Activated T-helper 17 cell treated with anti-CD3 and anti-CD28 coated beads, Interleukin-2, amount 50 U/mL, for 72 hours (primary cell): ENCODE measurements around the gene PPP1R3D. TPM values are rescaled to one million over a fixed set of nuclear protein-coding genes. Genes with fewer than 3 reads are reported as not detected.

Experiments
- ATAC-seq: fragments of 150-1000 bp; cut with Tn5 transposase; replicated peaks from 2 replicates; pipeline ENCODE4 v1.10.0; 2021; ENCODE audit warnings: mild to moderate bottlenecking, moderate library complexity
- H3K27ac Mint-ChIP-seq: one replicate; pipeline ENCODE4 v1.8.0; 2022; ENCODE audit warnings: mixed read lengths
- H3K27me3 Mint-ChIP-seq: one replicate; pipeline ENCODE4 v1.8.0; 2022; ENCODE audit warnings: mixed read lengths
- H3K36me3 Mint-ChIP-seq: one replicate; pipeline ENCODE4 v1.8.0; 2022; ENCODE audit warnings: low read depth, mild to moderate bottlenecking, mixed read lengths
- H3K4me1 Mint-ChIP-seq: one replicate; pipeline ENCODE4 v1.8.0; 2022; ENCODE audit warnings: mixed read lengths
- H3K4me3 Mint-ChIP-seq: one replicate; pipeline ENCODE4 v1.8.0; 2022; ENCODE audit warnings: mild to moderate bottlenecking, mixed read lengths
- H3K9me3 Mint-ChIP-seq: one replicate; pipeline ENCODE4 v1.8.0; 2022; ENCODE audit warnings: mixed read lengths
- total RNA-seq, 2 donors: library from RNA; stranded (reverse); gene quantifications; one replicate each; pipeline ENCODE4 v1.2.3, GENCODE V29; 2022

The PPP1R3D gene
- total RNA-seq, 2 donors from 2014 or later, result 5.3 to 5.9 TPM

- H3K27me3 Mint-ChIP-seq, result no peaks in the 10 kb centered on the region
- H3K9me3 Mint-ChIP-seq, result no peaks in the 10 kb centered on the region
- H3K36me3 Mint-ChIP-seq, result peaks cover 24% of the 10 kb centered on the region
- no peak for ATAC-seq
- H3K4me1 Mint-ChIP-seq, result peaks cover 20% of the 10 kb centered on the region
- H3K27ac Mint-ChIP-seq, result peak overlapping the region; percentile 73
- peak overlapping the region; percentile 98 for H3K4me3 Mint-ChIP-seq
Measured at GRCh38 chr20:59939052-59939878, 840 bp downstream of the PPP1R3D start.

DNA sequence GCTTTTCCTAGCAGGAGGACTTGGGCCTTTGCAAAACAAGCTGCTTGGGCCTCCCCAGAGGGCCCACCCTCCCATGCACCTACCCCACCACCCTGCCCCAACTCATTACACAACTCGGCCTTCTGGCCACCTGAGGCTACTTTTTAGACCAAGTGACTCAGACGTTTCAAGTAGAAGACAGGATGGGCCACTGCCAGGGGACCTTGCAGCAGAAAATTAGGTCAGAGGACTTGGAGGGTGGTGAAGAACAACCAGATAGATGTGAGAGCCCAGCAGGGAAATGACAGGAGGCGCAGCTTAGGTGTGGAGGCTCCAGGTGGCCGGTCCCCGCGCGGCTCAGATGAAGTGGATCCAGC, 1.4 kb downstream of the PPP1R3D start:
- Mint-ChIP-seq H3K27ac (peak overlapping the region; percentile 73), H3K36me3 (peaks cover 18% of the 10 kb centered on the region)

DNA sequence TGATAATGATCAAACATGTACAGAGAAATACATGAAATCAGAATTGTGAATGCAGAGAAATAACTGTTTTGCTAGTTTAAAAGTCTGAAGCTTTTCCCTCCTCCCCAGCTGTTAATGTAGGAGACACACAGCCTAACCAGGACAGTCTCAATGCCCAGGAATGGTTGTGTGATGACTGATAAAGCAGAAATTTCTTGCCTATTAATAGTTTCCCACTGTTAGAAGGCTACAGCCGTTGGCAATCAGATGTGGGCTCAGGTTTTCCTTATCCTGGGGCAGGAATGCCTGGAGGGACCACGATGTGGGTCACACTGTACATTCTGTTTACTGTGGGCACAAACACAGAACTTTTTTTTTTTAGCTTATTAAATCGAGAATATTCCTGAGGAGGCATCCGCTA, 1.9 kb downstream of the PPP1R3D start:
- Mint-ChIP-seq H3K9me3 (no peaks in the 10 kb centered on the region), H3K27ac (peak overlapping the region; percentile 73), H3K4me3 (peak overlapping the region; percentile 83), H3K36me3 (peaks cover 17% of the 10 kb centered on the region), H3K4me1 (peaks cover 20% of the 10 kb centered on the region), H3K27me3 (no peaks in the 10 kb centered on the region)
- no peak for ATAC-seq

More for the DNA sequence above, 1.4 kb downstream of the PPP1R3D start:
- ATAC-seq, result no peak
- peak overlapping the region; percentile 83 for H3K4me3 Mint-ChIP-seq
- H3K4me1 Mint-ChIP-seq, result peaks cover 20% of the 10 kb centered on the region
- H3K27me3 Mint-ChIP-seq, result no peaks in the 10 kb centered on the region
- H3K9me3 Mint-ChIP-seq, result no peaks in the 10 kb centered on the region

DNA sequence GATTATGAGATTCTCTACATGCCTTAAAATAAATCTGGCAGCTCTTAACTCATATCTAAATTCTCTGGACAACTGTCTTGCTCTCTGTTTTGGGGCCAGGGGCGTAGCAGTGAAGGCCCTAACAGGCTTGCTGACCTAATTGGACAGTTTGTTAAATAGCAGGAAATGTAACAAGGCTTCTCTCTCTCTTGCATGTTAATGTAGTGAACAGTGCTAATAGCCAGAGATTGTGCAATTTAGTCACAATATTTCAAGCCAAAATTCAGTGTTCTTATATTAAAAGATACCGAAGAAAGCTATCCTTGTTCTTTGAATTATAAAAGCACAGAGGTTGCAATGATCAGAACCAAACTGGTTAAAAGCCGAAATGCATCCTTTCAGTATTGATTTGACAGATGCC, 3.0 kb downstream of the PPP1R3D start:
- peaks cover 7% of the 10 kb centered on the region for H3K36me3 Mint-ChIP-seq
- H3K27ac Mint-ChIP-seq, result no peak overlapping the region
- H3K4me3 Mint-ChIP-seq, result peak overlapping the region; percentile 83
- H3K4me1 Mint-ChIP-seq, result peaks cover 20% of the 10 kb centered on the region
- H3K9me3 Mint-ChIP-seq, result no peaks in the 10 kb centered on the region
- H3K27me3 Mint-ChIP-seq, result no peaks in the 10 kb centered on the region
- ATAC-seq, result no peak

DNA sequence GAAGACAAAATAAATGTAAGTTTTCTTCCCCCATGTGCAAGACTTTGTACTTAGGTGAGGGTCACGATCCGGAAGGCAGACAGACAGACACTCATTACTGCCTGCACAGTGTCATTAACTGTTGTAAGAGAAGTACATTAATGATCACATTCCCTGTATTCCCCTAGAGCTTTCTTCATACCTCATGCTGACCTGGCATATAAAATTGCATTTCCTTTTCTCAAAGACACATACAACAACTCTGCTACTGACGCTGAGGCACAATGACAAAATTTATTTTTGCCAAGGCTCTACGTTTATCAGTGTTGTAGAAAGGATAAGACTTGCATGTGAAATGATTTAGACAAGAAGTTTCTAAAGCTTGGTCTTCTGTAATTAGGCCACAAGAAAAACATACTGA, 3.7 kb downstream of the PPP1R3D start:
- no peaks in the 10 kb centered on the region for H3K27me3 Mint-ChIP-seq

GRCh38 chr20:59935457-59936185, 4.5 kb downstream of the PPP1R3D start:
- H3K36me3 Mint-ChIP-seq, result no peaks in the 10 kb centered on the region
- H3K27ac Mint-ChIP-seq, result no peak overlapping the region
- no peak overlapping the region for H3K4me3 Mint-ChIP-seq
- ATAC-seq, result no peak
- H3K4me1 Mint-ChIP-seq, result peaks cover 11% of the 10 kb centered on the region
- no peaks in the 10 kb centered on the region for H3K9me3 Mint-ChIP-seq
- no peaks in the 10 kb centered on the region for H3K27me3 Mint-ChIP-seq

More for the DNA sequence above, 3.7 kb downstream of the PPP1R3D start:
- peaks cover 5% of the 10 kb centered on the region for H3K36me3 Mint-ChIP-seq
- ATAC-seq, result no peak
- H3K9me3 Mint-ChIP-seq, result no peaks in the 10 kb centered on the region
- peaks cover 16% of the 10 kb centered on the region for H3K4me1 Mint-ChIP-seq
- H3K27ac Mint-ChIP-seq, result no peak overlapping the region
- no peak overlapping the region for H3K4me3 Mint-ChIP-seq

- Mint-ChIP-seq H3K36me3 (no peaks in the 10 kb centered on the region), H3K27ac (peak overlapping the region; percentile 61), H3K9me3 (no peaks in the 10 kb centered on the region), H3K4me3 (peak overlapping the region; percentile 73), H3K27me3 (no peaks in the 10 kb centered on the region), H3K4me1 (peaks cover 11% of the 10 kb centered on the region)
- ATAC-seq, result peak; percentile 91
Measured at GRCh38 chr20:59933849-59934585, 6.1 kb downstream of the PPP1R3D start.

DNA sequence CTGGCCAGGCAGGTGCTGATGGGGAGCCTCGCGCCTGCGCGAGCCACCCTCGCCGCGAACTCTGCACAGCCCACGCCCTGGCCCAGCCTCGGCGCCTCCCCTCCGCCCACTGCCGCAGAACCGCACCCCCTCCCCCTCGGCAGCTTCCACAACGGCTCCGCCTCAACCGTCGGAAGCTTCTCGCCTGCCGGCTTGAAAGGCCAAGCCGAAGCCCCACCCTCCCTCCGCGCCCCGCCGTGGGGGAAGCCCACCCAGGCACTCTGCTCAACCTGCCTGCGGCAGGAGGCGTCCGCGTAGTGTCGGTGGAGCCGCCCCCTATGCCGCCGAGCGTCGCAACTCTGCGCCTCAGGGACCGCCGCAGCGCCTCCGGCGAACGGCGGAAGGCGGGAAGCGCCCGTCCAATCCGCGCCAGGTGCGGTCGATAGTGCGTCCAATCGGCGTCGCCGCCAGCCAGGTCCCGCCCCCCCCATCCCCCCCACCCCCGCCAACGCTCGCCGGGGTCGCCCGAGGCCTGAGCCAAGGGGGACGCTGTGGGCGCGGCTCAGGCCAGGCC, 6.7 kb downstream of the PPP1R3D start, which contains the start of gene SYCP2:
TSS of gene SYCP2 (minus strand) at position 342 of the 553 bp plus-strand sequence. CDS start 11,224 bp downstream, outside the sequence.
- Mint-ChIP-seq H3K9me3 (no peaks in the 10 kb centered on the region), H3K27me3 (no peaks in the 10 kb centered on the region), H3K4me3 (peak within 1 kb of the TSS; percentile 73), H3K36me3 (no peaks in the 10 kb centered on the region), H3K27ac (peak within 1 kb of the TSS; percentile 61), H3K4me1 (peaks cover 6% of the 10 kb centered on the region)
- peak; percentile 70 for ATAC-seq

DNA sequence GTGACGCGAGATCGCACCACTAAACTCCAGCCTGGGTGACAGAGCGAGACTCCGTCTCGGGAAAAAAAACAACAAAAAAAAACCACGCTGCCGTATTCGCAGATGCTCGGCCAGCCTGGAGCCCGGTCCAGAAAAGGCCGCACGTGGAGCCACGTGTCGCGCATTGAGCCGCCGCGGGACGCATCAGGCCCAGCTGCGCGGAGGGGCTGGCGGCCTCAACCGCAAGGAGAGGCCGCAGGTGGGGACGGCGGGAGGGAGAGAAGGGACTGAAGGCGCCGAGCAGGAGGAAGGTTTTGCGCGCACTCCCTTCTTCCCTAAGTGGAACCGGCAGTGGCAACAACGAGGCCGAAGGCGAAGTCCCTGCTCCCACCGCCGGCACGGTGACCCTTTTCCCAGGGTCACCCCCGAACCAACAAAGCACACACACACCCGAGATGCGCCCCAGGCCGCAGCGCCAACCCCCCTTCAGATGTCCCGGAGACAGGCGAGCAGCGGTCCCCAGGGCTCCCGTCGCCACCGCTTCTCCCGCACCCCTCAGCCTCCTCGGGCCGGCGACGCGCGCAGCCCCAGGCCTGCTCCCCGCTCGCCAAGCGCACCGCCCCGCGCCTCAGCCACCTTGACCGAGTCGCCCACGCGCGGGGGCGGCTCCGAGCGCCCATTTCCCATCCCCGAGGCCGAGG, 7.3 kb downstream of the PPP1R3D start:
- Mint-ChIP-seq H3K4me1 (no peaks in the 10 kb centered on the region), H3K9me3 (no peaks in the 10 kb centered on the region), H3K4me3 (peak overlapping the region; percentile 26), H3K27ac (no peak overlapping the region), H3K36me3 (no peaks in the 10 kb centered on the region), H3K27me3 (no peaks in the 10 kb centered on the region)
- ATAC-seq, result no peak

- H3K27me3 Mint-ChIP-seq, result no peaks in the 10 kb centered on the region
- H3K27ac Mint-ChIP-seq, result peak overlapping the region; percentile 31
- H3K9me3 Mint-ChIP-seq, result no peaks in the 10 kb centered on the region
- no peaks in the 10 kb centered on the region for H3K4me1 Mint-ChIP-seq
- H3K36me3 Mint-ChIP-seq, result no peaks in the 10 kb centered on the region
- H3K4me3 Mint-ChIP-seq, result peak overlapping the region; percentile 72
- ATAC-seq, result peak; percentile 38
Measured at GRCh38 chr20:59931511-59932312, 8.4 kb downstream of the PPP1R3D start.

DNA sequence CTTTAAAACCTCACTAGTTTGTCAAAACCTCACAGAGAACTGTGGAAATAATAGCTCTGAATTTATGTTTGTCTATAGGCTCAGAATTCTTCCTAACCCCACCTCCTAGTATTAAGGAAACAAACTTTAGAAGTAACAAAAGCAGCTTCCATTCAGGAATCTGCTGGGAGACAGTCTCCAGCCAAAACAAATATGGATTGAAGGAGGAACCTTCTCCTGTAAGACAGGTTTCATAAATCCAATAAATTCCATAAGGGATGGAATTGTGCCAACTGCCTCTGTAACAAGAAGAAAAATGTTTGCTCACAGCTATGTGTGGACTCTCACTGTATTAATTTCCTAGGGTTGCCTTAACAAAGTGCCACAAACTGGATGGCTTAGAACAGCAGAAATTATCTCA, 14.2 kb downstream of the PPP1R3D start:
- Mint-ChIP-seq H3K27me3 (no peaks in the 10 kb centered on the region), H3K9me3 (no peaks in the 10 kb centered on the region), H3K27ac (no peak overlapping the region), H3K4me3 (no peak overlapping the region), H3K4me1 (no peaks in the 10 kb centered on the region), H3K36me3 (no peaks in the 10 kb centered on the region)
- no peak for ATAC-seq

GRCh38 chr20:59925359-59925758, 14.7 kb downstream of the PPP1R3D start:
- Mint-ChIP-seq H3K4me1 (no peaks in the 10 kb centered on the region), H3K27me3 (no peaks in the 10 kb centered on the region), H3K9me3 (no peaks in the 10 kb centered on the region), H3K27ac (no peak overlapping the region), H3K4me3 (no peak overlapping the region), H3K36me3 (no peaks in the 10 kb centered on the region)
- ATAC-seq, result no peak

- no peak overlapping the region for H3K27ac Mint-ChIP-seq
- H3K4me1 Mint-ChIP-seq, result no peaks in the 10 kb centered on the region
- no peaks in the 10 kb centered on the region for H3K27me3 Mint-ChIP-seq
- ATAC-seq, result peak; percentile 45
- no peak overlapping the region for H3K4me3 Mint-ChIP-seq
- H3K9me3 Mint-ChIP-seq, result no peaks in the 10 kb centered on the region
- H3K36me3 Mint-ChIP-seq, result no peaks in the 10 kb centered on the region
Measured at GRCh38 chr20:59923514-59923913, 16.6 kb downstream of the PPP1R3D start.
